HG02840 (cell line): ENCODE data around the gene PRPF18.

Experiments
- ATAC-seq: cut with Tn5 transposase; IDR thresholded peaks from one replicate; pipeline ENCODE4 v1.9.1; 2021; ENCODE audit warnings: mild to moderate bottlenecking, moderate library complexity, moderate number of reproducible peaks; ENCODE audit not compliant: unreplicated experiment, low FRiP score

Gene PRPF18

DNA sequence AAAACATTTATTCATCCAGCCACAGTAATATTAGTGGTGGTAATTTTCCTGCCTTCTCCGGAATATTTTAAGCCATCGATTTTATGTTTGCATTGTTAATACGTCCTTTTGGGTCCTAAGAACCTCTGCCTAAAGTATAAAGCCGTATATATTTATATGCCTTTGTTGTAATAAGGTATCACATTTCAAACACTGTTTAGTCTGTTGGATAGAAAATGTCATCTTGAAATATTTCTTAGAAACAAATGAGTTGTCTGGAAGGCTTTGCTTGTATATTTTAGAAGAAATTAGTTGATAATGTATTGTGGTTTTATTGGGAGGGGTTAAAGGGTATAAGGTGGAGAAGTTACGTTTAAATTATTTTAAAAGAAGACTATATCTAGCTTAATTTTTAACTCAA is 11.1 kb downstream of the PRPF18 start:
- ATAC-seq, result no peak

DNA sequence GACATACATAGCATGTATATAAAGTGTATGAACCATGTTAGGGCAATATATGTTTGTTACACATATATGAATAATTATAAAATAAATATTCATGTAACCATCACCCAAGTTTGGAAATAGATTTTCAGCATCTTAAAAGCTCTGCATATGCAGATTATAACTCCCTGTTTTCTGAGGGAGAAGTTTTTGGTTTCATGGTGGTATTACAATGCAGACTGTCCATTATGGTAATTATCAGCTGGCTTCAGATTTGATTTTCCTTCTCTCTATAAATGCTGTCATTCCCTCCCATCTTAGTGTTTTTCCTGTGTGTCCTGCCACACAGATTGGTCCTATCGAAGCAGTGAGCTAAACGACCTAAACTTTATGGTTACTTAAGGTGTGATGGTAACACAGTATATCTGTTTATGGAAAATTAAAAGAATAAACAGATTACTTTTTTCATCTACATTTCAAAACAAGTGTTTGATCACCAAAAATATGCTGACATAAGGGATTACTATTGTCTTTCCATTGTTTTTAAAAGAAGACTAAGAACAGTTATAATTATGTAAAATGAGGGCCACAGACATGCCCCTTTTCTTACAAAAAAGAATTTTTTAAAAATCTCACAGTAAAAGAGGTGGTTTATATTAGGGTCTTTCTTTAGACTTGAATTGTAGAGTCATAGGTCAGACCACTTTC is 17.7 kb downstream of the PRPF18 start:
- no peak for ATAC-seq

DNA sequence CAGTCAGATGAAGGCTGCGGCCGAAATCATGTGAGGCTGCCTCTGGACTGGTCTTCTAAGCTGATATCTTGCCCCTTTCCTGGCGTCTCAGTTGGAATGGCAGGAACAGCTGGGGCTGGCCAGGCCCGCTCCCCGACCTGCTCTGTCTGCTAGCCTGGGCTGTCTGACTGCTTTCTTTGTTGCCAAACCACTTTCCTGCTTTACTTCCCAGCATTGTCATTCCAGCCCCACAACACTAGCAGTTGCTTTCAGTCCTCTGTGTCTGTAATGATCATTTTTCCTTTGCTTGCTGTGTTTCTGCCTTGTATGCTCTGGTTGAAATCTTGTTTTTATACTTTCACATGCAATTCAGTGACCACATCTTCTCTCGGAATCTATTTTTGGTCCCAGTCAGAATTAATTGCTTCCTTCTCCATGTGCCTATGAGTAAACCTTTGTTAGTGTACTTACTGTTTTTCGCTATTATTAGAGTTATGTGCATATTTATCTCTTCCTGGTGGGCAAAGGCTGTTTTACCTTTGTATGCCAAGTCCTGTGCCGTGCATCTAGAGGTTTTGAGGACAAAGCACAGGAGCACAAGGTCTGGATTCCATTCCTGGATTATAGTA is 21.6 kb downstream of the PRPF18 start:
- no peak for ATAC-seq

DNA sequence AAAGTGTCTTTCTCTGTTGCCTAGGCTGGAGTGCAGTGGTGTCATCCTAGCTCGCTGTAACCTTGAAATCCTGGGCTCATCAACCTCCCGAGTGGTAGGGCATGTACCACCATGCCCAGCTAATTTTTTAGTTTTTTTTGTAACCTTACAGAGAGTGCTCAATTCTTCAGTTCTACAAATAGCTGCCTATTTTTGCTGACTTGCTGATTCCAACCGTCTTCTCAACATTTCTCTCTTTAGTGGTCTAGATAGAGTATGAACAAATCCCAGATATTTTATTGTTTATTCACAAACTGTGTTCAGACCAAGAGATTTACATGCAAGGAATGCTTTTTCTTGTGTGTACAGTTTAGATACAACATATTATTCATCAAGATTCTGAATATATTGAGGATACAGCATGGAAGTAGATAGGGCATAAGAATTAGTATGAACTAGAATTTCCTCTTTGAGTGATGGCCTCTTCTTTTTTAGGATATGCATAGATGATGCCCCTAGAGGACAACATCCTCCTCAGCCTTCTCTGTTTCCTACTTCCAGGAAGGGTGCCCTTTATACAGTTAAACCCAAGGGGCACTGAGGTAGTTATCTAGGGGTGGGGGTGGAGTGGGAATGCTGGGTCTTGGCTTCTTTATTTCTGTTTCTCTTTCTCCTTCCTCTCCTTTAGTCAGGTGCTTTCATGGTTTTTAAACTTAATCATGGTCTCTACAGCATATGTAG is 26.0 kb downstream of the PRPF18 start:
- ATAC-seq, result no peak

DNA sequence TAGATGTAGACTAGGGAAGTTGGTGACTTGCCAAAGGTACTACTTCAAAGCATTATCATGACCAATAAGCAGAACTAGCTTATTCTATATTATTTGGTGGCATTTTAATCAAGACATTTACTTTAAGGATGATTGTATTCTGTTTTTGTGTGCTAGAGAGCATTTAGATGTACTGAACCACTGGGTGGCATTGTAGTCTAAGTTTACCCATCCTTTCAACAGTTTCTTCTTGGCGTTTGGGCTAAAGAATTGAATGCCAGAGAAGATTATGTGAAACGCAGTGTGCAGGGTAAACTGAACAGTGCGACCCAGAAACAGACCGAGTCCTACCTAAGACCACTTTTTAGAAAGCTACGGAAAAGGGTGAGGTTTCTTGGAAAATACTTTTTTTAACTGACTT is 26.8 kb downstream of the PRPF18 start:
- no peak for ATAC-seq

DNA sequence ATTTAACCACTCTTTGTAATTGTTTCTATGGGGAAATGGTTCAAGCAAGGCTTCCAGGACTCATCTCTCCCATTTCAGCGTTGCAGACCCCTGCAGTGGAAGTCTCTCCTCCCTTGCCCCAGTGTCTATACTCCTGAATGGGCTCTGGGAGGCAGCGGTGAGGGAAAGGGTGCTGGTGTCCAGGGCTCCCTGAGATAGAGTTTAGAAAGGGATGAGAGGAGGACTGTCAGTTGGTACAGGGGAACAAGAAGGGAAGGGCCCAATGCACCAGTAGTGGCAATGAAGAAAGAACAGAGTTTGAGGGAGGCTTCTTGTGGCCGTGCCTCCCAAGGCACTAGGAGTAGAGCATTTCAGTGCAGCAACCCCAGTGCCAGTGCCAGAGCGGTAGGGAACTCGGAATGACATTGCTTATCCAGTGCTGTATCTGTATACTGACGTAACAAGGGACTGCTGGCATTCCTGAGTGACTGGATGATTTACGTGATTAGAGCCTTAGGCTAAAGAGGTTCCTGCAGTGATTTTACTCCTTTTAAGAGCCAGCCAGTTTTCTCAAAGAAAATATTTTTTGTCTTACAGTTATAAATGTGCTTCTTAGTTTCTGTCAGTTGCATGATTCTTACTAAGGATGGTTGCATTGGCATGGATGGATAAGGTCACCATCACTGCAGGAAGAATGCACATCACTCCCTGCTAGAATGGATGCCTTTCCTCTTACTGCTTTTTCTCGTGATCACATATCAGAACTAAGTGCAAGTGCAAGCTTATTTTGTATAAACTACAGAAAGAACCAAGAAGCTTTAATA is 28.0 kb downstream of the PRPF18 start:
- no peak for ATAC-seq

DNA sequence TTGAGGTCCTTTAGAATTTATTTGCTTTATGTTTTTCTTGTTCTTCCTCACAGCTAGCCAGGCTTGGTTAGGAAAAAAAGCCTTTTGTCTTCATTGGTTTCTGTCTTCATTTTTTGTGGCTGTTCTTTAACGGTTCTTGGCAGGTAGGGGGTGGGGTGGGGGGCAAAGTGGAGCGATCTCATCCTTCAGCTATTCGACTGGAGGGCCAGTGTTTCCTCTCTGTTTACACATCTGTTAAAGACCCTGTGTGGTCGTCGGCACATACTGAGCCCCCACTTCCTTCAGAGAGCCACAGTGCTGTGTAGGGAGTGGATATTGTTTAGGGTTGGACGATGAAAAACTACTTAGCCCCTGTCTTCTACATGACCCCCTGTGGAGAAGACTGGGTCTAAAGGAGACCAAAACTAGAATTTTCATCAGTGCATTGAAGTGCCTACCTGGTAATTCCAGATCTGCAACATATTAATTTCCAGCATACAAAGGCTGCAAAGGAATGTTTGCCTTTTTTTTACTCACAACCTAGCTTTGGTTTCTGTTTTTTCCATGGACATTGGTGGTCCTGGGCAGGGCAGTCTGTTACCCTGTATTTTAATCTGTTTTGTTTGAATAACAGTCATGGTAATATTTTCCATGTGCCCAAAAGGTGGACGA is 29.0 kb downstream of the PRPF18 start:
- ATAC-seq, result no peak

DNA sequence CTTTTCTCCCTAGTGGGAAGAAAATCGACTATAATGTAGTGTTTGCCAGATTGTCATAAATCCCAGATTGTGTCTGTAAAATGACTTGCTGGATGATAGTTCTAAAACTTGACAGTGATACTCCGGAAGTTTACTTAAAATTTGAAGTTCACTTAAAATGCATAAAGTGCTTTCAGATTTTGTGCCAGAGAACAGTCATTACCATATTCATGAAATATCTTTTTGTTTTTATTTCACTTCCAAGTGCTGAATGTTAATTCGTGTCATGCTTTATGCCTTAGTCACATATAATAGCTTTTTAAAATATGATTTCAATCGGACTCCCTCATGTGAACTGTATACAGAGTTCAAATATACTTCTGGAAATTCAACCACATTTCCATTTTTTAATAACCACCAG is 30.4 kb downstream of the PRPF18 start:
- no peak for ATAC-seq

DNA sequence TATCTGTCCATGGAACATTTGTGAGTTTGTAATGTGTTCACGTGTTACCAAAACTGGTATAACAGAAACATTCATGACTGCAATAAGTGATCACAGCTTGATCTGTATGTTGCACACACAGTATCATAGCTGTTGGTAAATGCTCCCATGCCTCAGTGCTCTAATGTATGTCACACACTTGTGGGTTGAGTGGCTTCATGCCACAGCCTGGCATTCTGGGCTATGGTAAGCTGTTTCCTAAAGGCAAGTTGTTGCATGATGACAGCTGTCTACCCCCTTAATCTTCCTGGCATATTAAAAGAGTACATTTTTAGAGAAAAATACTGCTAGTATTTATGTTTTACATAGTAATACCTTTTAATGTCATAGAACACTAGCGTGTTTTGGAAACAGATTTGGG is 35.2 kb downstream of the PRPF18 start:
- ATAC-seq, result no peak

DNA sequence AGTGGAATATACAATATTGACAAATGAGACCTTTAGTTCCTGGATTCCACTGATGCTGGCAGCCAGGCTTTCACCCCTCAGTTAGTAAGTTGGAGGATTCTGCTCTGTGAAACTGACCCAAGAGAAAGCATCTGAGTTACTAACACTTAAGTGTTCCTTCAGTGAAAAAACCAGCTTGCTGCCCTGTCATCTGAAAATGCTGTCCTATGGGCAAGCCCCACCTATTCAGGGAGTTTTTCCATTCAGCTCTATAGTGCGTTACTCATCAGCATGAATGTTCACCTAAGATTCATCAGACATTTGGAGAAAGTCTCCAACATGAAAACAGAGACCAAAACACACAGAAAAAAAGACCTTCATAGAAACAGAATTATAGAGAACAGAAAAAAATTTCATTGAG is 37.9 kb downstream of the PRPF18 start:
- no peak for ATAC-seq

DNA sequence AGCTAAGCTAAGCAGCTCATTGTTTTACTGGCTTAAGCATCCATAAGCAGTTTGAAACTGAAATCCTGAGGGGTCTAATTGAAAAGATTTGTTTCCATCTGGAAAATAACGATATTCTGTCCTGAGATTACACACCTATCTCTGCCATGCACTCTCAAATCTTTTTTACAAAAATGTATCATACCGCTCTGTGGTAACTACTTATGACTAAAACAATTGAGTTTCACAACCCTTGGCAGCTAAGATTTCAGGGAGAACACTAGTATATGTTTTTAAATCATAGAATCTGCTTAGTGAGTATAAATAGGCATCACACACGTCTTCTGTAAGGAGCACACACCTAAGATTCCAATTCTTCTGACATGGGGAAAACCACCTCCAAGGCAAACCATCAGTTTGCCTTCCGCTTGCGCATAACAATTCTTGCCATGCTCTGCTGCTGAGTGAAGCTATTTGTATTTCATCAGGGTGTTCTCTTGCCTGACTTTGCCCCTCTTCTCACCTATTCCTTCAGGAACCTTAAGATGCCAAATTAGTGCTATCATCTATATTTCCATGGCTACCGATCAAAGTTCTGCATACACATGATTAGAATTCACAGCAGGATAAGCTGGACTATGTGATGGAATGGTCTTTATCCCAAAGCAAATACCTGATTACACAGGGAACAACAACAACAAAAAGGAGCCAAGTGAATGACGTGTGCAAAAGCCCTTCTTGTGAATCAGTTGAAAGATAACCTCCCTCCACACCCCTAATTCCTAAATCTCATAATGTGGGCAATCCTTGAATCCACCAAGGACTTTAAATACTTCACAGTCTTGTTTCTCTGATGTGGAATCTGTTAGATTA is 40.9 kb downstream of the PRPF18 start:
- no peak for ATAC-seq

DNA sequence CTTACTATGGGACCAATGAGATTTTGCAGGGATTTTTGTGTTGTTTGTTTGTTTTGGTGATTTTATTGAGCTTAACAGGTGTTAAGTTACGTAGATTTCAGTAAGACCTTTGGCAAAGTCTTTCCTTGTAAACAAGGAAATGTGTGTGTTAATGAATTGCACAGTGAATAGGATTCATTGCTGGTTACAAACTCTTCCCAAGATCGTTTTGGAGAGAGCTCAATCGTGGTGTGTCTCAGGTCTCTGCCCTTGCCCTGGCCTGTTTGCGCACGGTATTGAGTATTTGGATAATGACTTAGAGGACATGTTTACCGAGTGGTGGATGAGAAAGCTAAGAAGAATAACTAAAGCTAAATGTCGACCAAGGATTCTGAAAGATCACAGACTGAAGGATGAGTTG is 41.9 kb downstream of the PRPF18 start:
- no peak for ATAC-seq

DNA sequence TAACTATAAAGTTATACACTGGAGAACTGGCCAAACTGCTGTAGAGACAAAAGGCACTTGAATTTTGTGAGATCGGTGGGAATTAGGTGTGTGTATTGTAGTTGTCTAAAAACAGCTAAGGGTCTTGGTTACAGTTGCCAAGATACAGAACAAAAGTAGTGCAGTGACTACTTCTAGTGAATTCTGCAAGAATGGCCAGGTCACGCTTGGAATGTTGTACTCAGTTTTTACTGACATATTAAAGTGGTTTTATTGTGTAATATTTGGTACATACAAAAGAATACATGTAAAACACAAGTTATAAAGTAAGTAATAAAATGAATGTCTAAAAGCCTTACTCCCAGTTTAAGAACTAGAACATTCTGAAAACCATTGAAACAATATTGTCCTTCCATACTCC is 42.4 kb downstream of the PRPF18 start:
- ATAC-seq, result no peak

DNA sequence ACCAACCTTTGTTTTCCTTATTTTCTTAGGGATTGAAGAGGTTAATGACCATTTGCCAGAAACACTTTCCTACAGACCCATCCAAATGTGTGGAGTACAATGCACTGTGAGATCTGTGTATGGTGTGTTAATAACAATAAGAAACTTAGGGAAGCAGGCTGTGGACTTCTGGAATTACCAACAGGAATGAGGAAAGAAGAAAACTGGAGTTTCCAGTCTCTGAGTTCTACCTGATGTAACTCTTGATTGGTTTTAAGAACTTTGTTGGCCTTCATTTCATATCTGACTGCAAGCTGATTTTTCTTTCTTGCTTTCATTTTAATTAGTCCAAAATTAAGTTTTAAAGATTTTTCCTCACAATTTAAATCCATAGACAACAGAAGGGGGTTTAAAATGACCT is 43.5 kb downstream of the PRPF18 start:
- ATAC-seq, result no peak

DNA sequence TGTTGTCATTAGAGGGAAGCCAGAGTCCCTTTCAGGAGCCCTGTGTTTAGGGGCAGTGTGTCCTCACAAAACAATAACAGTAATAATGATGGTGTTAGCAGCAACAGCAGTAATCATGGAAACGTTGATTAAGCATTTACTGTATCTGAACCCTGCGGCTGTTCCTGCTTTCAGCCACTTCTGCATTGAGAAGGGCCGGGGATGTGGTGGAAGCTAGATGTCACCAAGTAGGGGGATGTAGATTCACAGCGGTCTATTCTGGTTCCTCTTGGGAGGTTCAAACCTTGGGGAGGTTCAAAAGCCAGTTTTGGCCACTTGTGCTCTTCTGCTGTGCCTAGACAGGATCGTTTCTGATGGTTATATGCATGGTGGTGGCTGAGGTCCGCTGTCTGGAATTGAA is 44.8 kb downstream of the PRPF18 start:
- ATAC-seq, result no peak

DNA sequence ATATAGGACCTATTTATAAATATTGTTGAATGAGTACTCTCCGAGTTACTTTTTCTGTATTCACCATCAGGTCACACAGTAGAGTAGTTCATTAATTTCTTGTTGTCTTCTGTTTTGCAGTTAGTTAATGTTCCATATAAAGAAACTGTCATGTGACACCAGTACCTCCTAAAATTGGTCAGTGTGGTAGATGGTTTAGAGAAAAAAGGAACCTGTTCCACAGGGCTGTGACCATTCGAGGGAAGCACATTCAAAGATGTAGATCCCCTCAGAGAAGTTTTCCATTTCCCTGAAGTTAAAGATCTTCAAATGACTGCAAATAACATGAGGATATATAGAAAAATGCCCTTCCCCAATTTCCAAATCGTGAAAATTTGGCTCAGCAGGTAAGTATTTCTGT is 45.7 kb downstream of the PRPF18 start:
- no peak for ATAC-seq

DNA sequence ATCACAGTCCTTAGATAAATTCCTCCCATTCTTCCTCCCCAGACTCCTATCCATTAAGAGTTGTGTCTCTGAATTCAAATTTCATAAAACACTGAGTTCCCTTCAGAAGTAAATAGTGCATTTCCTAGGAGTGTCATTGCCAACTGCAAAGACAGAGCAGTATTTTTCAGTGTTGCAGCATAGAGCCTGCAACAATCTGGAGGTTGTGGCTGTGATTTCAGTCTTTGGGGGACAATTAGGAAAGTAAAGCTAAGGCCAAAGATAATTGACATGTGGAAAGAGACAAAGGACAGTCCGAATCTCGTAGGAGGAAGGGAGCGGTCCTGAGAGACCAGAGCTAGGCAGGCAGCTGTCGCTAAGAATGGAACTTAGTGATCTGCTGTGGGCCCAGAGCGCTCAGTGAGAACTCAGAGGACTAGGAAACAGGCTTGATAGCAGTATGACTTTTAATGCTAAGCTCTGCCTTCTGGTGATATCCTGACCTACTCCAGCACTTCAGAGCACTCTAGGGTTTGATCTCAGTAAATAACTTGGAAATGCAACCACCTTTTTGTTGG is 46.2 kb downstream of the PRPF18 start:
- ATAC-seq, result no peak

DNA sequence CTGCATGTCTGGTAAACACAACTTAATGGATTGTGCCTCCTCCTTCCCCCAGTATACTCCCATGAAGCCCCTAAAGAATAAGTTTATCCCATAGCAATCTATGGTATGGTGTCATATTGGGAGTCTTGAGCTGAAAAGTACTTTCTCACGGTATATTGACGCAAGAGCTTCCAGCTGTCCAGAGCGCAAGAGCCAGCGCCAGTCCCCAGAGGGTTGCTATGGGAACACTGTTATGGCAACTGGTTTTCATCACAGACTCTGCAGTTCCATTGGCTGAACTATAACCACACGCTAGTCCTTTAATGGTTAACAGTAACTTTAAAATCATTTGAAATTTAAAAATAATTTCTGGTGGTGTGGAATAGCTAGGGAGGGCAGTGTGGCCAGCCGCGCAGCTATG is 46.9 kb downstream of the PRPF18 start:
- no peak for ATAC-seq

DNA sequence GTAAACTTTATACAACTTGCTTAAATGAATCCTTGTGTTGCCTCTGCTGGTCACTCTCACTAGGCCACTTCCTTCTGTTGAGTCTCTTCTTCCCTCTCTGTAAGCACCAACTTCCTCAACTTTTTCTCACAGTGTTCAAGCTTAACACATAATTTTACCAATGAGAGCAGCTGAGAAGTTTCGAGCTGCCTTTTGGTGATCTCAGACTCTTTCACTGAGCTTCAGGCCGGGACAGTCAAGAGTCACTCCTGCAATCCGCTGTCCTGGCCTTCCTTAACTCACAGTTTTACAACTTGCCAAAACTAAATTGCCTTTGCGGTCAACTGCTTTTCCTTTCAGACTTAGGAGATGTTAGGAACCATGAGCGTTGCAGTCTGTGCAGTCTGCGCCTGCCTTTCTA is 47.4 kb downstream of the PRPF18 start:
- ATAC-seq, result no peak
